MM.1S (cell line): ENCODE measurements around the gene IL36B.

Experiments
- CTCF ChIP-seq: fragments of 300-600 bp; sonication (generic); IDR thresholded peaks from 2 replicates; pipeline ENCODE4 v1.5.1; 2016; ENCODE audit warnings: antibody characterized with exemption, low read length, mixed read lengths
- EZH2phosphoT487 ChIP-seq: fragments of 300-600 bp; sonication (generic); IDR thresholded peaks from 2 replicates; pipeline ENCODE4 v1.6.1; 2018; ENCODE audit warnings: antibody characterized with exemption, low read length

- no peak for TF ChIP-seq CTCF
- TF ChIP-seq EZH2phosphoT487, result no peak
Observed at GRCh38 chr2:113079131-113079530, 26.5 kb upstream of the IL36B start.
